GM11168 (cell line): ENCODE measurements around the gene FAAP20.

Experiments
- in situ Hi-C: fragments of 300-500 bp; cut with MboI; formaldehyde crosslinking; loops from one replicate; pipeline ENCODE4 v1.12.0; 2022; ENCODE audit warnings: low sequenced_read_pairs; ENCODE audit not compliant: unreplicated experiment

The FAAP20 gene

GRCh38 chr1:2230781-2231531 is 36.4 kb upstream of the FAAP20 start:
- in situ Hi-C loops, result no loop called here

- in situ Hi-C loops, result no loop called here
Observed at GRCh38 chr1:2229911-2230731, 35.5 kb upstream of the FAAP20 start.

- in situ Hi-C loops, result no loop called here
Observed at GRCh38 chr1:2229037-2229864, 34.7 kb upstream of the FAAP20 start.

GRCh38 chr1:2228694-2229036 is 34.1 kb upstream of the FAAP20 start:
- in situ Hi-C loops, result no loop called here

GRCh38 chr1:2228157-2228594 is 33.6 kb upstream of the FAAP20 start, which contains the start of gene SKI:
TSS of gene SKI (plus strand) at chr1:2228319. CDS start at chr1:2228767, 448 bp downstream.
- in situ Hi-C loops, result no loop called here

- in situ Hi-C loops, result no loop called here
Observed at GRCh38 chr1:2227346-2228156, 33.0 kb upstream of the FAAP20 start.

DNA sequence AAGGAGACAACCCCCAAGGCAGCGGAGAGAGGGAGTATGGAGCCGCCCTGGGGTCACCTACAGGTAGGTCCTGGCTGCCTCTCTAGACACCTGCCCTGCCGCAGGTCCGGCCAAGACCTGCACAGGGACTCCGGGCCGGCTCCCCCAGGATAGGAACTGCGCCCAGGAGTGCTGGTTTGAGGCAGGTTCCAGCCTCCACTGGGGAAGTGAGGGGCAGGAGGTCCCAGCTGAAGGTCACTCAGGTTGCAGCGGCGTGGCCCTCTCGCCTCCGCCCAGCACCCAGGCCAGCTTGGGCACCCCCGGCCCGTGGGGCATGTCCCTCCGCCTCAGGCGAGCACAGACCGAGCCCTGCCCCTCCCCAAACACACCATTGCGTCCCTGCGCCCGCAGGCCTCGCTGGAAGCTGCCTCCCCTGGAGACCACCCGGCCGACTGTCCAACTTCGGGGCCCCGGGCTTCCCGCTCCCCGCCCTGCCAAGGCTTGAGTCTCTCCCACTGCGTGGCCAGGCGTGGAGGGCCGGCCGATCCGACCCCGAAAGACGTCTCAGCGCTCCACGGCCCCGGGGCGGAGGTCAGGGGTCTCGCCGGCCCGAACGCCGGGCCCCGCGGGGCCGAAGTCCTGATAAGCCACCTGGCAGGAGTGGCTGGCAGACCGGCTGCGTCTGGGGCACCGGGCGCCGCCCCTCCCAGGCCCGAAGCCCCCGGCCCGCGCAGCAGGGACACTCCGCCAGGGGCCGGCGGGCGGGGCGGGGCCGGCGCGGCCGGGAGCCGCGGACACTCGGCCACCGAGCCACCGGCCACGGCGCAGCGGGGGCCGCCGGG is 32.2 kb upstream of the FAAP20 start:
- in situ Hi-C loops, result no loop called here

DNA sequence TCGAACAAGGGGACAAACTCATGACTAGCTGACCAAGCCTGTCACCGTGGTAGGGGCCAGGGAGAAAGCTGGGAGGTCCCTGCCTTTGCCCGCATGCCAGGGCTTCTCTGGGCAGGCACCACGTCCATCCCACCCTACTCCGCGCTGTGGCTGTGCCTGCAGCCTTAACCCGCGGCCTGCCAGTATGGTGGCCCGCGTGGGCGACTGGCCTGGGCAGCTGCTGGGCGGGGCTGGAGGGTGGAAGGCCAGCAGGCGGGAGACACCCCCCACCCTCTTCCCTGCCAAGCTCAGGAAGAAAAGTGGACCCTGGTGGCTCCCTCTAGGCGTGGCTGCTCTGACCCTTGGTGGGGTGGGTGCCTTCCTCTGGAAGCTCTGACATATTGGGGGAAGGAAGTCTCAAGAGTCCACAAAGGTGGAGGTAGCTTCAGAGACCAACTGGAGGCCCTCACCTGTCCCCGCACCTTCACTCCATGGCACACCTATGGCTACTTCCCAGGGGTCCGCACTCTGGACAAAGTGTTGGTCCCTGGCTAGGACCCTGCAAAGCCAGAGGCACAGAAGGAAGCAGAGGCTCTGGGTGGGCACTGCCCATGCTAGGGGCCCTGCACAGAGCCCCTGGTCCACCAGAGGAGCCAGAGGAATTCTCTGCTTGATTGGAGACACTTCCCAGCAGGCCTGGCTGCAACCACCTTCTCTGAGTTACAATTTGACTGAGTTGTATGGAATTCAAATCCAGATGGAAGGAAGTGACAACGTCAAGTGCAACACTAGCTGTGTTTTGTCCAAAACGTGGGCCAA is 30.3 kb upstream of the FAAP20 start:
- in situ Hi-C loops, result loop anchor here (25.0 kb wide), 1 partner anchor 87 kb away; no protein-coding TSS in a partner anchor

DNA sequence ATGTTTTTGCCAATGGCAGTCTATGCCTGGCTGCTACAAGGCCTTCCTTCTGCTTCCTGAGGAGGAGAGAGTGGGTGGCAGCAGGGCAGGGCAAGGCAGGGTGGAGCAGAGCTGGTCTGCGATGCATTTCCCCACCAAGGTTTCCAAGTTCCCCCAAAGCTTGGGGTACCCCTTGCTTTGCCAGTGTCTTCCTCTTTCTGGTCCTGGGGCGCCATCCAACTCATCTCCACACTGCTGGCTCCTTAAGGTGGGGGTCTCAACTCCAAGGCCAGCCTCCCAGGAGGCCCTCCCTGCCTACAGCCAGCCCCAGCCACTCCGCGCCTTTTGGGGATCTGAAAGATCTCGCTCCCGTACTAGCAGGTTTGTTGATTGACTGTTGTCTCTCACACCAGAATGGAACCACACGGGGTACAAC is 29.6 kb upstream of the FAAP20 start:
- in situ Hi-C loops, result loop anchor here (25.0 kb wide), 1 partner anchor 88 kb away; no protein-coding TSS in a partner anchor

DNA sequence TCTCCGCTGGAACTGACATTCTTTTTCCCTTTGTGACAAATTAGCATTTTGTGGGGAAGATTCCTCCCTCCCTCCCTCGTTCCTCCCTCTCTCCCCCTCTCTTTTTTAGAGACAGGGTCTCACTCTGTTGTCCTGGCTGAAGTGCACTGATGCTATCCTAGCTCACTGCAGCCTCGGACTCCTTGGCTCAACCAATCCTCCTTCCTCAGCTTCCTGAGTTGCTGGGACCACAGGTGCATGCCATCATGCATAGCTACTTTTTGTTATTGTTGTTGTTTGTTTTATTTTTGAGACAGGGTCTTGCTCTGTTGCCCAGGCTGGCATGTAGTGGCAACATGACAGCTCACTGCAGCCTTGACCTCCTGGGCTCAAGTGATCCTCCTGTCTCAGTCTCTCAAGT is 26.7 kb upstream of the FAAP20 start:
- in situ Hi-C loops, result loop anchor here (25.0 kb wide), 1 partner anchor 91 kb away; no protein-coding TSS in a partner anchor

GRCh38 chr1:2216767-2217058 is 22.1 kb upstream of the FAAP20 start:
- in situ Hi-C loops, result loop anchor here (25.0 kb wide), 1 partner anchor 96 kb away; no protein-coding TSS in a partner anchor

DNA sequence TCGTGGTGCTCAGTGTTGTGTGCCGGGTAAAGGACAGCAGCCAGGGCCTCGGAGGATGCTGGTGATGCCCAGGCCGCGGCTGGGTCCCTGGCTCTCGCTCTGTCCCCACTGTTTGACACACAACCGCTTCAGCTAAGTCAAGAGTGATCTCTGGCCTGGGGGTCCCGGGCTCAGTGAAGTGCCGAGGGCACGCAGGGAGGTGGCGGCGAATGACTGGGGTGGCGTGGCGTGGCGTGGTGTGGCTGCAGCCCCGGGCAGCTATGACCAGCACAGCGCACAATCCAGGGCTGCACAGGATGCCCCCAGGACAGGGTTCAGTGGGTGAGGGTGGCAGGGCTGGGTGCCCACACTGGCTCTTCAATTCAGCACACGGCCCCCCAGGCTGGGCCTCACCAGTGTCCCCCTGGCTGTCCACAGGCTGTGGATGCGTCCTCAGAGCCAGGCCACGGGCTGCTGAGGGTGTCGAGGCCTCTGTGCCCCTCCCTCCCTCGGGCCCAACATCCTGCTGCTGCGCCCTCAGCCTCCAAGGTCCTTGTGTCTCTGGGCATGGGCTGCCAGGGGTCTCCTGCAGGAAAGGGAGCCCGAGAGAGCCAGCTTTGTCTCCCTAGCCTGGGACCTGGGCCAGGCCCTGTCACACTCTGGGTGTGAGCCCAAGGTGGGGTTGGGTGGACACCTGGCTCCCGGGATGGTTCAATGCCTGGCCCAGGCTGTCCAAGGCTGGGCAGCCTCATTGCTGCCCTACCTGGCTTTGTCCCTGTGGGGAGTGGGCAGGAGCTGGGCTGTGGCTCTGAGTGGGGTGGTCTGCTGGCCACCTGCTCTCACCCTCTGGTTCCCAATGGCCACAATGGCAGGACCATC is 21.6 kb upstream of the FAAP20 start:
- in situ Hi-C loops, result loop anchor here (25.0 kb wide), 1 partner anchor 96 kb away; no protein-coding TSS in a partner anchor

DNA sequence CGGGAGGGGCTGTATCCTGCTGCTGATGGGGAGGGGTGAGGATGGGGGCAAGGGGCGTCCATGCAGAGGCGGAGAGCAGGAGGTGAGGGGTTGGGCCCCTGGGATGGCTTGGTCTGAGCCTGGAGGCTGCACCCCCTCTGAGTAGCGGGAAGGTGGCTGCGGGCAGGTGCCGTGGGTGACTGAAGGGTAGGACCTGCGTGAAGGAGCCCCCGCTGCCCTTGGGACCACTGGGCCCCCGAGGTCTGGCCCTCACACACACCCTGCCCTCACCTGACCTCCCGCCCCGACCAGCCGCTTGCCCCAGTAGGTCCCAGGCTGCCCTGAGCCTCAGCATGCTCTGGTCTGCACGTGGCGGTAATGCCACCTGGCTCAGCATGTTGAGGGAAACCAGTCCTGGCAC is 20.8 kb upstream of the FAAP20 start:
- in situ Hi-C loops, result loop anchor here (25.0 kb wide), 1 partner anchor 97 kb away; no protein-coding TSS in a partner anchor

DNA sequence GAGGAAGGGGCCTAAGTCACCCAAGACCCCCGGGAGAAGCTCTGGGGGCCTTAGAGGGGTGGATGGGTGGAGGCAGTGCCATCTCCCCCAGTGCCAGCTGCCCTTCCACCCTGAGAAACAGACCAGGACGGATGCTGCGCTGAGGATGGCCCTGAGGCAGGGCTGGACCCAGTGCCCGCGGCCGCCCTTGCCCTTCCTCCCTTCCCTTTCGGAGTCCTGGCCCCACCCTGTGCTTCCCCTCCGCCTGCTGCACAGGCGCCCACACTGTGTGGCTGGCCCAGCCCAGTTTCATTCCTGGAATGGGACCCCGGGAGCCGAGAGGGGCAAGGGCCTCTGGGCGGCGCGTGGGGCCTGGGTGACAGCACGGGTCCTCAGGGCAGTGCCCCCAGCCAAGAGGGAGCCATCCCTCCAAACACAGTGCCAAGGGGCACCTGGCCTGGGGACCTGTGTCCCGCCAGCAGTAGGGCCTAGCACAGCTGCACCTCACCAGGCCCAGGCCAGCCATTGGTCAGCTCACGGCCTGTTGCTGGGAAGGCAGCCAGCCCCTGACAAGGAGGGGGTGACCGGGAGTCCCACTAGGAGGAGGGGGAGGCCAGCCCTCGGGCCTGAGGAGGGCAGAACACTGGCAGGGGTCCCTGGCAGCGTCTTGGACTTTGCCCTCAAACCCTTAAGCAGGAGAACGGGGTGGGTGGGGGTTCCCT is 20.1 kb upstream of the FAAP20 start:
- in situ Hi-C loops, result loop anchor here (25.0 kb wide), 1 partner anchor 98 kb away; no protein-coding TSS in a partner anchor

DNA sequence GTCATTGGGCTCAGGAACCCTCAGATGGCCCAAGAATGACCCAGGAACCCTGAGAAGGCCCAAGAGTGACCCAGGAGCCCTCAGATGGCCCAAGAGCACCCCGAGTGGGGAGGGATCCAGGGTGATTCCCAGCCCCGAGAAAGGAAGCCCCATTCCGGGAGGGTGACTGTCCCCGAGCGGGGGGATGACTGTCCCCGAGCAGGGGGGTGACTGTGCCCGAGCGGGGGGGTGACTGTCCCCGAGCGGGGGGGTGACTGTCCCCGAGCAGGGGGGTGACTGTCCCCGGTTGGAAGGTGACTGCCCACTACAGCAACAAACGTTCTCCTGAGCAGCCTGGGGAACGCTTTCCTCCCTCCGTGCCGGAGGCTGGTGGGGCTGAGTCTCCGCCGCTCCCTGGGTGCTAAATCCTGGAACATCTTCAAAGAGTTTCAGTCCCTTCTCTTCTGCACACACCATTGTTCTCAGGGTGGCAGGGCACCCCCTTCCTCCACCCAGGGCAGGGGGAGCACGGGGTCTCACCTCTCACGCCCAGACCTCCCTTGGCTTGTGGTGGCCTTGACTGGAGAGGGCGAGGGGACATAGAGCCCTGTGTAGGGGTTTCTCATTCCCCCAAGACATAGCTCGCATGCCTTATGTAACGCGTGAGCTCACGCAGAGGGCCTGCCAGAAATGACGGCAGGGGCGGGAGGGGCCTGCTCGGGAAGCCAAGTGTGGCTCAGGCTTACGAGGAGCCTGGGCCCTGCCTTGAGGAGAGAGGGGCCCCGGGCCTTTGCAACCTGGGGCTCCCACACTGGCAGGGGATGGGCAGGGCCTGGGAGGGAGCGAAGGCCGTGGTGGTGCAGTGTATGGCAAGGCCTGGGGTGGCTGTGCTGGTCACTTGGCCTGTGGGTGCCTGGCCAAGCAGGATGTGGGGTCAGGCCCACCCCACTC is 19.3 kb upstream of the FAAP20 start:
- in situ Hi-C loops, result loop anchor here (25.0 kb wide), 1 partner anchor 98 kb away; no protein-coding TSS in a partner anchor
